ENCODE measurements around the gene LINC01488. TPM values are rescaled to one million over a fixed set of nuclear protein-coding genes. Genes with fewer than 3 reads are reported as not detected.

Gene LINC01488
- not detected in 2 replicates for total RNA-seq

DNA sequence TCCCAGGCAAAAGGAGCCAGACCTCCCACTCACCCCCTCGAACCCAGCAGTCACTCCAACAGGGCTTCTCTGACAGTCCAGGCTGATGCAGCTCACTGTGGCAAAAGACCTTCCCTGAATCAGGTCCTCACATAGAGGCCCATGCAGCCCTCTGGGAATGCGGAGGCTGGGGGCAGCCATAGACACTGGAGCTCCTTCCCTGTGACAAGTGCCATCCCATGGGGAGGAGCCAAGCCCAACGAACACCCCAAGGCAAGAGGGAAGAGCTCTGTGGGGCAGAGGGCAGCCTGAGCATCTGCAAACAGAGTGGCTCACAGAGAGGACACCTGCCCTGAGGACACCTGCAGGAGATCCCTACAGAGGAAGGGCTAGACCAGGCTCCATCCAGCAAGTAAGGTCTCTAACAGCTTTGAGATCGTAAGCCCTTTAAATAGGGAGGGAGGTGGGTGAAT, at the start of gene LINC01488:
LINC01488 (plus strand) TSS at position 271 of the 452 bp plus-strand sequence.

Other genes starting within 250 kb of the LINC01488 start
- gene MYEOV, start 187.5 kb upstream of the LINC01488 start, total RNA-seq: 0.66 and 46.8 TPM in 2 replicates
- gene CCND1, start 159.5 kb downstream of the LINC01488 start, total RNA-seq: 247 and 2,138 TPM in 2 replicates
- gene LTO1, start 193.7 kb downstream of the LINC01488 start, total RNA-seq: 23.6 and 32.6 TPM in 2 replicates
- not detected in 2 replicates for gene FGF19, start 222.4 kb downstream of the LINC01488 start, total RNA-seq